HG03060 (cell line): ENCODE results near the gene ST3GAL4.

Experiments used
- ATAC-seq: cut with Tn5 transposase; IDR thresholded peaks from one replicate; pipeline ENCODE4 v1.9.1; 2021; ENCODE audit warnings: low read depth, moderate number of reproducible peaks; ENCODE audit not compliant: unreplicated experiment

The ST3GAL4 gene

DNA sequence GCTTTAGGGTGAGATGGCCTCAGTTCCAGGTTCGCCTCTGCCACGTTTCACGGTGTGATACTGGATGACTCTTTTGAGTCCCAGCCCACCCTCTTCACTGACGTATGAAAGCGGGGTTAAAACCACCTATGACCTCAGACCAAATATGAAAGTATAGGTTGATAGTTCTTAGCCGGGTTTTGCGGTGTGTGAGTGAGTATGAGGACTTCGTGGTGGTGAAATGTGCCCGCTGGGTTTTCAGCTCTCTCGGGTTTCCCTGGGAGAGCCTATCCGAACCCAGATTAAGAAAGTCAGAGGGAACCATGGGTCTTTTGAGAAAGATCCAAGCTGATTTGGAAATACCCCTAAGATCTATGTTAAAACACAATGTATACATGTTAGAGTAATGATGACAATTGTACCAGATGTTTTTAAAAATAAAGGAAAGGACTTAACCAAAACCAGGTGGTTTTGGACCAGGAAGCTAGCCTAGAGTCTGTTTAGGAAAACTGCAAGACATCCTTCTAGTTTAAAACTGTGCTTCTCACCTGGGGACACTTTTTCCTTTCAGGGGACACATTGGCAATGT, 25.8 kb upstream of the ST3GAL4 start:
- ATAC-seq = no peak

DNA sequence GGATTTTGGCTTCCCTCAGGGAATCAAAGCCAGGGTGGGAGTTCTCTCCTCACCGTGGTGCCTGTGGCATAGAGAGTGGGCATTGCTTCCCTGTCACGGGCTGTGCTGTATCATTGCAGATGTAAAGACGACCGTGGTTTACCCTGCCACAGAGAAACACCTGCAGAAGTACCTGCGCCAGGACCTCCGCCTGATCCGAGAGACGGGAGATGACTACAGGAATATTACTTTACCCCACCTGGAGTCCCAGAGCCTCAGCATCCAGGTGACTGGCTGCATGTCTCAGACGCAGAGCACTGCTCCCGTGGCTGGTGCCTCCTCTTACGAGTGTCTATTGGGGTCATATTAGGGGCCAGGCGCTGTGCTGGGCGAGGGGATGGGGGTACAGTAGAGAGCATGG, 24.2 kb upstream of the ST3GAL4 start:
- no peak for ATAC-seq

DNA sequence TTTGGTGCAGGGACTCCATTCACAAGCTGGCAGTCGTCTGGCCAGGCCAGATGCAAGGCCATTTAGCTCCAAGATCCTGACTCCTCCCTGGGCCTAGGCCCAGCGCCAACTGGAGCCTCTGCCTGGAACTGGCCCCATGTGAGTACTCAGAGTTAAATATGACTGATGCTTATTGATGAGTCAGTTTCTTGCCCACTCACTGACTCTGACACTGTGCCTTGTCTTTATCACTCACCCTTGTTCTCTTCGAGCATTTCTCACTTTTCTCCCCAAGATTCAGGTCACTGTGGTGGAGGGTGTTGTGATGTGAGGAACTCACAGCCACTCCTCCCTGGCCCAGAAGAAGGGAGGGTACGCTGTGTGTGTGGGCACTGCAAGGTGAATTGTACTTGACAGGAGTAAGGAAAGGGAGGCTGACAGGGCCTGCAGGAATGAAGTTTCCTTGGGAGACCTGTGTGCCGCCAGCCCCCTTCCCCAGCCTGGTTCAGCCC, 23.2 kb upstream of the ST3GAL4 start:
- ATAC-seq = no peak

DNA sequence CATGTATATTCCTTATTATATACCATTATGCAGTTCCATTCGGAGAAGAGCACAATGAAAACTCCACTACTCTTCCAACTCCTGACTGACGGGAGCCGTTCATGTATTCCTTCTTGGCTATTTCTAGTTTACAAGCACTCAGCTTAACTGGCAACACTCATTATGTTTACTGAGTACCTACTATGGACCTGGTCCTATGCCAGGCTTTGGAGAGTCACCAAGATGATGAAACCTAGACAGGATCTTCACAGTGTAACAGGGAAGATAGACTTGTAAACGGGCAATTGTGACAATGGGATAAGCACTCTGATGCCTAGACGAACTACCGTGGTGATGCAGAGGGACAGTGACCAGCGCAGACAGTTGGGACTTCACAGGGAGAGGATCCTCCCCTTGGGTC, 22.3 kb upstream of the ST3GAL4 start:
- ATAC-seq = no peak

DNA sequence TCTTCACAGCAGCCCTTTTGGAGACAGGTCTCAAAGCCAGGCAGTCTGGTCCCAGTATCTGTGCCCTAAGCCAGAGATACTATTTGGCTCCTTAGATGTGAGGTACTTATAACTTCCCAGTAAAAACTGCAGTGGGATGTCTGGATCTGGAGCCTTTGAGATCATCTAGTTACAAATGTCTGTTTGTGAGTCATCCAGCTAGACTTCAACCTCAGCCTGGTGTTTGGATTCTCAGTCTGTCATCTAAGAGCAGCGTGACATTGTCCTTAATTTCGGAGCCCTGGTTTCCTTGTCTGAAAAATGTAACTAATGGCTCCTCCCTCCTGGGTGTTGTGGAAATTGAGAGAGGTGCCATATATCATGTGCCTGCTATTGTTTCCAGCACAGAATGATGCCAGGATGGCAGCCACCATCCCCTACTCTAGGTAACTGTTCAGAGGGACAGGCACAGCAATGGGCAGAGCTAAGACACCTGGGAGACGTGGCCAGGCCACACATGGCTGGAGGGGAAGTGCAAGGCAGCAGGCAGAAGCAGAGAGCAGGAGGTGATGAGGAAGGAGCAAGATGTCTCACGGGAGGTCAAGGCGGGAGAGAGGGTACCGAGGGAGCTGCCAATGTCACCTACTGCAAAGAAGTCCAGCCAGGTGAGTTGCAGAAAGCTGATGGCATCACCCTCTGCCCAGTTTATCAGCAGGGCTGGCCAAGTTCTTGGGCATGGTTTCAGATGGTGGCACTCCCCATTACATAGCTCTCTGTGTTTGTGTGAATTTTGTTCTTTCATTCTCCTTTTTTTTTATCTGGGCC, 20.6 kb upstream of the ST3GAL4 start:
- ATAC-seq = no peak

DNA sequence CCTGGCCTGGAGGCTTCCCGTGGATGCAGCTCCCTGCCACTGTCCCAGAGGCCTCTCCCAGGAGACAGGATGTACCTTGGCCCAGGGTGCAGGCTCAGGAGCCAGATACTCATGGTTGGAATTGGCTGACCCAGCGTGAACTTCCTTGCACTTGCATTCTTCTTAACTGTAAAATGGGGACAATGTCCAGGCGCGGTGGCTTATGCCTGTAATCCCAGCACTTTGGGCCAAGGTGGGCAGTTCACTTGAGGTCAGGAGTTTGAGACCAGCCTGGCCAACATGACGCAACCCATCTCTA, 20.1 kb upstream of the ST3GAL4 start:
- ATAC-seq = no peak

DNA sequence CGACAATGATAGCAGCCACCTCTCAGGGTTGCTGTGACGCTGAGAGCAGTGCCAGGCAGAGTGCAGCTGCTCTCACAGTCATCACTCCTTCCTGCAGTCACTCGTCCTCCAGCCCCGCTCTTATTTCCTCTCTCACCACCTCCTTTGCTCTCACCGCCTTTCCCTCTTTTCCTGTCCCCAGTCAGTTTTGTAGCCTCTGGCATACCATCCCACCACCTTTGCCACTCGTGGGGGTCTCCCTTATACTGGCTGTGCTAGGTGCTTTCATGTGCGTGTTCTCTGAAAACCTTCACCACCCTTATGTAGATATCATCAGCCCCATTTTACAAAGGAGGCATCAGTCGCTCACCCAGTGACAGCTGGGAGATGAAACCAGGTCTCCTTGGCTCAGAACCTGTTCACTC, 19.3 kb upstream of the ST3GAL4 start:
- no peak for ATAC-seq

DNA sequence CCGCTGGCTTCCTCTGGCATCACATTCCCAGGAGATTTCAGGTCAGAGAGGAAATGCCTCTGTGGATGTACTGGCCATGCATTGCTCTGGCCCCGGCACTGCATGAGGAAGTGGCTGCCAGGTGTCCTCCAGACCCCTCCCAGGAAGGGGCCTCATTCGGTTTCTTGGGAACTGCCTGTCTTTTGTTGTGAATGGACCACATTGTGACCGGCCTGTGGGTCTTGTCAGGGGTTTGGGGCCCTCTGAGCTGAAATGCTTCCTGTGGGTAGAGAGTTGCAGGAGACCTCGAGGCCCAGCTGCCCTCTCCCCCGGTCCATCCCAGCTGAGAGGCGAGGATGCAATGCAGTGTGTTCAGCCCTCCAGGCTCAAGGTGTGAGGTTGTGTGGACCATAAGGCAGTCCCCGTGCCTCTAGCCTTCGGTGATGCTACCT, 18.8 kb upstream of the ST3GAL4 start:
- ATAC-seq = no peak

DNA sequence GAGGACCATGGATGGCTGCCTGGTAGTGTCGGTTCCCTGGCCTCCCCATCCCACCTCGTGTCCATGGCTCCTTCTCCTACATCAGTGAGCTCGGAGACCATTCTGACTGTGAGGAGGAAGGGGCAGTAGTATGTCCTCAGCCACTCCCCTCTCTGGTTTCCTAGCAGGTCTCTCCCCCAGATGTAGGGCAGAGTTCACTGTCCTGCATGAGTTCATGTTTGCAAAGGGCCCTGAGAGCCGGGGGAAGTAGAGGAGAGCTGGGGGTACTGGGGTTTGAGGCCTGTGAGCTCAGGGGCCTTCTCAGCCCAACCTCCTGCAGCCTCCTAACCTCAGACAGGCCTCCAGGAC, 18.4 kb upstream of the ST3GAL4 start:
- ATAC-seq = no peak

DNA sequence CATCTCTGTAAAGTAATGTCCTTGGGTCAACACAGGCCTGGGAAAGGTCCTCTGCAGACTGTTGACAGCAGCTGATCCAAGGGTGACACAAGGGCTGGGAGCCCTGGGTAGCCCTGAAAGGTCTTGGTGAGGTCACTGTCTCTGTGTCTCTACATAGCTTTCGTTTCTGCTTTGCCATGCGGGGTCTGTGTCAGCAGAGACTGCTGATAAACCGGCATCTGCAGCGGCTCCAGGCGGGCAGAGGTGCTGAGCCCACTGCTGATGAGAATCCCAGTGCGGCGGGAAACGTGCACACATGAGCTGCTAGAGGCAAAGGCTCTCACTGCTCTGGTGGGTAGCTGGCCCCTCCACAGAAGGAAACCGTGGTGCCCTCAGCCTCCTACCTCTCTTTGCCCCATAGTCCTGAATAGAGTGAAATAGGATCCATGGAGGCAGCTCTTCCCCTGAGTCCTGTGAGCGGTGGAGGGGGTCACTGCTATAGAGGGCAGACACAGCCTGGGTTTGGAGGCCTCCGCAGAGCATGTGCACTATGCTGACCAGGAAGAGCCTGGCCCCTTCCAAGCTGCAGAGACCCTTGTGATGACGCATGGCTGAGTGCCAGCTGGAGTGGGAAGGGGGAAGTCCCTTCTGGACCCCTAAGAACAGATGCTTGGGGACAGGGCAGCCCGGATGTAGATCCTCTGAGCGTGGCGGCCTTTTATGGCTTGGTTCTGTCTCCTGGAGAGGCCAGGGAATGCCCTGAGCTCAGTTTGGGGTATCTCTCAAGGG, 17.8 kb upstream of the ST3GAL4 start:
- ATAC-seq = no peak

DNA sequence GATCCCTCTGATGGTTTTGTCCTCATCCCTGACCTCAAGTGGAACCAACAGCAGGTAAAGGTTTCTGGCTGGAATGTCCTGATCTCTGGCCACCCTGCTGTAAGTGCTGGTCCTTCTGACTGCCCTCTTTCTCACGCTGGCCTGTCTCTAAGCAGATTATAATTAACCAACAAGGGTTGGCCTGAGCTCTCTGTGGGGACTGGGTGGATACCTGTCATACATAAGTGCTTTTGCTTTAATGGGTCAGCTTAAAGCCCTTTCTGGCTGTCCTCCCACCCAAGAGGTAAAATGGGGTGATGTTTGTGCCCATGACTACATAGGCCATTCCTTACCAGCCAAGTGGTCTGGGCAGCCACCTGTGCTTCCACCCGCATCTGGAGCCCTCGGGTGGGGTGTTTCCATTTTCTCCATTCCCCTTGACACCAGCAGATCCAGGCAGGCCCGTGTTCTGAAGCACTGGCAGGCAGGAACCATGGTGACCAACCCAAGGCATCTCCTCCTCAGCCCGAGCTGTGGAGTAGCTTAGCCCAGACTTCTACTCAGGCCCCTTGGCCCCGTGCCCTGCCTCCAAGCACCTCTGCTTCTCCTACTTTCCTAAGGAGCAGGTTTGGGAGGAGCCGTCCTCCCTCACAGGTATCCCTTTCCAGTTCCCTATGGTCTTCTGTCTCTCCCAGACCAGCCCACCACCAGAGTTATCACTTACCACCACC, 17.0 kb upstream of the ST3GAL4 start:
- no peak for ATAC-seq

DNA sequence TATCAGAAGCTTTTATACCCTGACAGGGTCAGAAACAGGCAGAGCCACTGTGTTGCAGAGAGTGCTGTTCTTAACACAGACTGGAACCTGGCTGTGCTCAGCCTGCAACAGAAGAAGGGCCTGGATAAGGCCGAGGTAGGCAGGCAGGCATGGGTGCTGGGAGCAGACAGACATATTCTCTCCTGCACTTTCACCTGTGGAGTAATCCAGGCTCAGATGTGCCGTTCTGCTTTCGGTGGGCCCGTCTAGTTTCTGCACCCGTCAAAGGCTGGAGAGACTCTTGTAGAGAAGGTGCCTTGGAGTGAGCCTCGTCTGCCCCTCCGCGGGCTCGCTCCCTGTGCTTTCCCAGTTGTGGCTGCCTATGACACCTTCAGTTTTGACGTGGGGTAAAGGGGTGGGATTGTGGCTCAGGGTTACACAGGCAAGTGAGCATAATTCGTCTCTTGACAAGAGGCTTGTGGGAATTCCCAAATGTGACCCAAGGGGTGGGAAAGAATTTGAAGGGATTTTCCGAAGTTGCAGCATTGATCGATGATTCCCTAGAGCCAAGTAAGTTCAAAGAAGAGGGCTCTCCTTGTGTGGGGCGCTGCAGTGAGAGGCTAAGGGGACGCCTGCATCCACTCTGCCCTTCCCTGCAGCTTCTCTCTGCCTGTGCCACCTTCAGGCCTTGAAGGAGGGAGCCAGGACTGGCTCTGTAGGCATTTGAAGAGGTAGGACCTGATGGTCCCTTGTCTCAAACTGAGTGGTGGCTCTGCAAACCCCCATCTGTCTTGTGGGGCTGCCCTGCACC, 16.2 kb upstream of the ST3GAL4 start:
- no peak for ATAC-seq

DNA sequence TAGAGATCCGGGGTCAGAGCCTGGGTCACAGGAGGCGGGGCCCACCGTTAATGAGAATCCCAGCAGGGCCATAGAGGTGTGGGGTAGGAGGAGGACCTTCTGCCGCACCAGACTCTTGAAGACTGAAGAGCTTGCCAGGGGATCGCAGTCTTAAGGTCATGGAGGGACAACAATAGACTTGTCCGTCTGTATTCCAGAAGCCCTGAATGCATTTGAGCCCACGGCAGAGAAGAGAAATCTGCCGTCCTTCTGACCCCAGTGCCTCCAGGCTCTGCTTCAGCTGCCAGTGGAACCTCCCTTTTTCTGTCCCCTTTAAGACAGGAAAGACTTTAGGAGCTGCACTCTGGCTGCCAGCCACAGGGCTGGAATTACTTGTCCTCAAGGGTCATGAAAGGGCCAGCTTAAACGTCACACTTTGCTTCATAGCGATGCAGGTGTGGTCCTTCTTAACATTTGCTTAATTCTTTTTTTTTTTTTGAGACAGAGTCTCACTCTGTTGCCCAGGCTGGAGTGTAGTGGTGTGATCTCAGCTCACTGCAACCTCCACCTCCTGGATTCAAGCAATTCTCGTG, 15.5 kb upstream of the ST3GAL4 start:
- ATAC-seq = no peak

DNA sequence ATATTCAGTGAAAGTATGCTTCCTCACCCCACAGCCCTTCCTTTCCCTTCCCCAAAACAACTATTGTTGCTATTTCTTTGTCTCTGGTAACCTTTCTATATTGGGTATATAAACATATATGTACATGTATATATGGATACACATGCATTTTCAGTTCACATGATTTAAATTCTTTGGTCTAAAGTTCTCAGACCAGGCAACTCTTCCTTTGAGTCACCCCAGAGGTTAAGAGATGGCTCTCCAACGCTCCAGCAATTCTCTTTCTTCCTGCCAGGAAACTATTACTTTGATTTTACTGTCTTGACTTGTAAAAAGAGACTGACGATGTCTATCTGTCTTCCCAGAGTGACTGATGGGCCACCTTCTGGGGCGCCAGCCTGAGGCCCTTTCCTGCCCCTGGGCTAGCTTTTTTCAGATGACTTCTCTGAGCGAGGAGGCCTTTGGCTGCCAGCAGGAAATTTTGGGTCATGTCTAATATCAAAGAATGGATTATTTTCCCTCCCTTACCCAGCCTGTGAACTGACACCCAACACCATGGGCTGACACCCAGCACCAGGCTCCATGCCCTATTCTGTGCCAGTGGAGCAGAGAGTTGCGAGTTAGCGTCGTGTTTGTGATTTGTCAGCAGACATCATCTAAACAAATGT, 14.4 kb upstream of the ST3GAL4 start:
- no peak for ATAC-seq

DNA sequence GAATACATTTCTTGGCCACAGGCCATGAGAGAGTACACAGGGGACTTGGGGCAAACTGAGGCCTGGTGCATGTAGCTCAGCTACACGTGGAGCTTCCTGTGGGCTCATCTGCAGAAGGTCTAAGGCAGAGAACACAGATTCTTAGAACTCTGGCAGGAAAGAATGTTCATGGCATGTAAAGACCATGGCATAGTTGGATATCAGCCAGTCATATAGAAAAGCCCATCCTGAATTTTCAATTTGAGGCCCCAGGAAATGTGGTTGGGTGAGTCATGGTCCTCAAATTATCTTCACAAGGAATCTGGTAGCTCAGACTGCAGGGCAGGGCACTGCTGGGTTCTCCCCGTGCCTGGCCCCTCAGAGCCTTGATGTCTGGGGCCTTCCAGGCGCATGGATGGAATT, 13.7 kb upstream of the ST3GAL4 start:
- ATAC-seq = no peak

DNA sequence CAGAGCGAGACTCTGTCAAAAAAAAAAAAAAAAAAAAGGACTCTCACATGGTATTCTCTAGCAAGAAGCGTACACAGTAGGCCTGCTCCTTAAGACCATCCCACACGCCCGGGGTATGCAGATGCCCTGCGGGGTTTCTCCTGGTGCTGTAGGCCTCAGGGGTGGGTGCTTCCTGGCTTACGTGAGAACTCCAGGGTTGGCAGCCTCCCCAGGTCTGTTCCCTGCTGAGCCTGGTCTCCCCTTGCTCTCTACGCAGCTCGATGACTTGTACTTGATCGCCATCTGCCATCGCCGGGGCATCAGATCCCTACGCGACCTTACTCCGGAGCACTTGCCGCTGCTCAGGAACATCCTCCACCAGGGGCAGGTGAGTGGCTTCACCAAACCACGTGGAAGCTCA, 12.4 kb upstream of the ST3GAL4 start:
- ATAC-seq = no peak

DNA sequence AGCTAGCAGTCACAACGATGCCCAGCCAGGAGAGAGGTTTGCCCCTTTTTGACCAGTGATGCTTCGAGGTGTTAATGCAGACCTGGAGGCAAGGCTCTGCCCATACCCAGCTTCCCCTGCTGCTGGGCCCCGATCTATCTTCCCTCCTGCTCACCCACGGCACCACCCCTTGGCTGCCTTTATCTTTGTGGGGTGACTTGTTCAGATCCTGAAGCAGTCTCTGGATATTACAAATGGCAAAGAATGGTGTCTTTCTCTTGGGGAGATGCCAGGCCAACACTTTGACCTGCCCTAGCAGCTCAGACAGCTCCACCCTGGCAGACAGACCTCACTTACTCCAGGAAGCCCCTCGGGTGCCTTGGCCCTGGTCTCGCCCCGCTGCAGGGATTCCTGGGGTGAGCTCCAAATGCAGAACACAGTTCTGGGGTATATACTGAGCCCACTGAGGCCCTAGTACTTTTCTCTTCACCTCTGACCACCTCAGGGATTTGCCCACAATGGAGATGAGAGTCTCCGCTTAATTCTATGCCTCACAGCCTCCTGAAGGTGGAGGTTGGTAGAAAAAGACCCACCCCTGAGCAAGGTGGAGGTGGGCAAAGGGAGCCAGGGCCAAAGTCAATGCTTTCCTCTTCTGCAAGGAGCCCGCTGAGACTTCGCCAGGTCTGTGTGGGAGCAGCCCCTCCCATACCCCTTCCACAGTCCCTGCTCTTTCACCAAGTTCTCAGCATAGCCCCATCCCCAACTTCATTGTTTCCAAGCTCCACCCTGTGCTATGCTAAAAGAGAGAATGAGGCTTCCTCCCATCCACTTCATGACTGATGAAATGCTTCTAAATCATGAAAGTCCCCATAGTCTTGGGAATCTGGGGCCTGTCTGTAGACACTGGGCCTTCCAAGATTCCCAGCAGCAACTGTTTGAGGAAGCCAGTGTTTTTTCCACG, 11.1 kb upstream of the ST3GAL4 start:
- no peak for ATAC-seq

DNA sequence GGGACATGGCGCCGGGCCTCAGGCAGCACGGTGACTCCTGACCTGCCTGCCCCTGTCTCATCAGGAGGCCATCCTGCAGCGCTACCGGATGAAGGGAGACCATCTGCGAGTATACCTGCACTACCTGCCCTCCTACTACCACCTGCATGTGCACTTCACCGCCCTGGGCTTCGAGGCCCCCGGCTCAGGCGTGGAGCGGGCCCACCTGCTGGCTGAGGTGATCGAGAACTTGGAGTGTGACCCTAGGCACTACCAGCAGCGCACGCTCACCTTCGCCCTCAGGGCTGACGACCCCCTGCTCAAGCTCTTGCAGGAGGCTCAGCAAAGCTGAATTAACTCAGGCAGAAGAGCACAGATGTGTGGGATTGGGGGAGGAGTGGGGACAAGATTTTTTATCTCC, 10.2 kb upstream of the ST3GAL4 start:
- no peak for ATAC-seq
